ENCODE results near the gene COA1. TPM values are rescaled to one million over a fixed set of nuclear protein-coding genes. Genes with fewer than 3 reads are reported as not detected.
"Not testable (repeated sequence)": the region's sequence is repeated elsewhere in the genome, so short reads cannot be mapped to it uniquely, and the experiment has no call there.

Gene COA1
- total RNA-seq, 3 donors from 2014 or later (not counting 1 experiment from before 2014, with no cell fraction given): 55.0 to 85.3 (median 69.5) TPM

DNA sequence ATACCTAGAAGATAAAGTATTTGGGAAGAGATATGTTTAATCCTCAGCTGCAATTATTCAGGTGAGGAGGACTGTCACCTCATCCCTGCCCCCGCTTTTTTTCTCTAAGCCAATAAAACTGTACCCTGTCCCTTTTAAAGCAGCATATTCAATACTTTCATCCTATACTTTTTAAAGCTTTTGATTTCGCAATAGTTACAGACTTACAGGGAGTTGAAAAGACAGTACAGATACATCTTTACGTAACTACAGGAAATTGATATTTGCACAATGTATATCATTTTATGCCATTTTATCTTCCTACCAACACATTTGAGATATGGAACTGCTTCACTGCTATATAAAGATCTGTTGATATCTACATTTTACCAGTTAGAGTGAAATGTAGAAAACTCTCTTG is 98.8 kb downstream of the COA1 start:
- Mint-ChIP-seq H3K4me3 (peak overlapping the region; percentile 29), H3K4me1 (peaks cover 87 to 90% of the 10 kb centered on the region in 2 donors), H3K27ac (peak overlapping the region; percentile 91 to 95), H3K36me3 (peaks cover 28% of the 10 kb centered on the region), H3K27me3 (ENCODE audit: low read depth in 2 of 2) (no peaks in the 10 kb centered on the region), H3K9me3 (no peaks in the 10 kb centered on the region)
- Histone ChIP-seq H3K36me3 (ENCODE audit: control insufficient read depth, insufficient read depth, low read length) (peaks cover 79% of the 10 kb centered on the region), H3K4me1 (ENCODE audit: control insufficient read depth, insufficient read depth, low read length) (peaks cover 48% of the 10 kb centered on the region), H3K27me3 (ENCODE audit: control insufficient read depth, insufficient read depth, low read length) (no peaks in the 10 kb centered on the region), H3K9me3 (ENCODE audit: control insufficient read depth, insufficient read depth, low read length) (no peaks in the 10 kb centered on the region), H3K27ac (ENCODE audit: low read length) (peak overlapping the region; percentile 54), H3K4me3 (ENCODE audit: low read length) (no peak overlapping the region)
- ATAC-seq (no peak), DNase-seq (no peak)
- intact Hi-C loops (cut with micrococcal nuclease): no loop called here
- TF ChIP-seq, protein P1, sequence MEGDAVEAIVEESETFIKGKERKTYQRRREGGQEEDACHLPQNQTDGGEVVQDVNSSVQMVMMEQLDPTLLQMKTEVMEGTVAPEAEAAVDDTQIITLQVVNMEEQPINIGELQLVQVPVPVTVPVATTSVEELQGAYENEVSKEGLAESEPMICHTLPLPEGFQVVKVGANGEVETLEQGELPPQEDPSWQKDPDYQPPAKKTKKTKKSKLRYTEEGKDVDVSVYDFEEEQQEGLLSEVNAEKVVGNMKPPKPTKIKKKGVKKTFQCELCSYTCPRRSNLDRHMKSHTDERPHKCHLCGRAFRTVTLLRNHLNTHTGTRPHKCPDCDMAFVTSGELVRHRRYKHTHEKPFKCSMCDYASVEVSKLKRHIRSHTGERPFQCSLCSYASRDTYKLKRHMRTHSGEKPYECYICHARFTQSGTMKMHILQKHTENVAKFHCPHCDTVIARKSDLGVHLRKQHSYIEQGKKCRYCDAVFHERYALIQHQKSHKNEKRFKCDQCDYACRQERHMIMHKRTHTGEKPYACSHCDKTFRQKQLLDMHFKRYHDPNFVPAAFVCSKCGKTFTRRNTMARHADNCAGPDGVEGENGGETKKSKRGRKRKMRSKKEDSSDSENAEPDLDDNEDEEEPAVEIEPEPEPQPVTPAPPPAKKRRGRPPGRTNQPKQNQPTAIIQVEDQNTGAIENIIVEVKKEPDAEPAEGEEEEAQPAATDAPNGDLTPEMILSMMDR (IDR thresholded peaks at IDR 0.05): no peak
- WGBS (ENCODE audit: insufficient coverage): 86% methylated on average over 1 of the region's 3 CpGs

DNA sequence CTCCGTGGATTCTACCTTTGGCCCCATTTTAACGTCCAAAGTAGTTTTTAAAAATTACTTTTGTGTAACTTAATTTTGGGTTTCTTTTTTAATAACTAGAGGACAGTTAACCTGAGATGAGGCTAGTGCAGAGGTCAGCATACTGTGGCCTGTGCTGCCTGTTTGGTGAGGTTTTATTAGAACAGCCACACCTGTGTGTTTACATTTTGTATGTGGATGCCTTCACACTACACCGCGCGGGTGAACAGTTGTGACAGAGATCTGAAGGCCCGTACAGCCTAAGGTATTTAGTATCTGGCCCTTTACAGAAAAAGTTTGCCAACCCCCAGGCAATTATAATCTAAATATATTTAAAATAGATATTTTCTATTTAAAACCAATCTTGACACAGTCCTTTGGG is 99.5 kb downstream of the COA1 start:
- Histone ChIP-seq H3K27me3 (ENCODE audit: control insufficient read depth, insufficient read depth, low read length) (no peaks in the 10 kb centered on the region), H3K4me1 (ENCODE audit: control insufficient read depth, insufficient read depth, low read length) (peaks cover 44% of the 10 kb centered on the region), H3K9me3 (ENCODE audit: control insufficient read depth, insufficient read depth, low read length) (no peaks in the 10 kb centered on the region), H3K27ac (ENCODE audit: low read length) (peak overlapping the region; percentile 57), H3K4me3 (ENCODE audit: low read length) (no peak overlapping the region), H3K36me3 (ENCODE audit: control insufficient read depth, insufficient read depth, low read length) (peaks cover 75% of the 10 kb centered on the region)
- TF ChIP-seq, protein P1 (IDR thresholded peaks at IDR 0.05): no peak
- Mint-ChIP-seq H3K4me3 (no peak overlapping the region), H3K9me3 (no peaks in the 10 kb centered on the region), H3K36me3 (peaks cover 30% of the 10 kb centered on the region), H3K27ac (no peak overlapping the region), H3K4me1 (peaks cover 87 to 94% of the 10 kb centered on the region in 2 donors), H3K27me3 (ENCODE audit: low read depth in 2 of 2) (no peaks in the 10 kb centered on the region)
- DNase-seq (no peak), ATAC-seq (no peak)
- intact Hi-C loops (cut with micrococcal nuclease): loop anchor here (5.0 kb wide), 1 partner anchor 67 kb away; no protein-coding TSS in a partner anchor
- 61% methylated on average over 5 of the region's 6 CpGs for WGBS (ENCODE audit: insufficient coverage)

DNA sequence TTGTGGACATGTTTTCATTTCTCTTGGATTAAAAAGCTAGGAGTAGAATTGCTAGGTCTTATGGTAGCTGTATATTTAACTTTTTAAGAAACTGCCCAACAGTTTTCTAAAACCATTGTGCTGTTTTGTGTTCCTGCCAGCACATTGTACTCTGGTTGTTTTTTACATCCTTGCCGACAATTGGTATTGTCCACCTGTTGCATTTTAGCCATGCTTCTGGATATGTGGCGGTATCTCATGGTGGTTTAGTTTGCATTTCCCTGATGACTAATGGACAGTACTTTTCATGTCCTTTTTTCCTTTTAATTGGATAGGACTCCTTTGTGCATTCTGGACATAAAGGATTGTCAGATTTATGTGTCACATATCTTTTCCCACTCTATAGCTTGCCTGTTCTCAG is 100.9 kb downstream of the COA1 start:
- Mint-ChIP-seq H3K4me1 (peaks cover 82 to 90% of the 10 kb centered on the region in 2 donors), H3K9me3 (no peaks in the 10 kb centered on the region), H3K36me3 (peaks cover 38% of the 10 kb centered on the region), H3K27me3 (ENCODE audit: low read depth in 2 of 2) (no peaks in the 10 kb centered on the region), H3K27ac (no peak overlapping the region), H3K4me3 (peak overlapping the region; percentile 17)
- no peak overlapping the region for H3K4me3 ChIP-seq (ENCODE audit: low read length)
- peaks cover 36% of the 10 kb centered on the region for H3K4me1 ChIP-seq (ENCODE audit: control insufficient read depth, insufficient read depth, low read length)
- peaks cover 80% of the 10 kb centered on the region for H3K36me3 ChIP-seq (ENCODE audit: control insufficient read depth, insufficient read depth, low read length)
- WGBS (ENCODE audit: insufficient coverage): 90% methylated on average over 2 of the region's 2 CpGs
- intact Hi-C loops (cut with micrococcal nuclease): loop anchor here (5.0 kb wide), 1 partner anchor 69 kb away; no protein-coding TSS in a partner anchor
- TF ChIP-seq, protein P1 (IDR thresholded peaks at IDR 0.05): no peak
- no peak for ATAC-seq
- H3K27me3 ChIP-seq (ENCODE audit: control insufficient read depth, insufficient read depth, low read length): no peaks in the 10 kb centered on the region
- no peak overlapping the region for H3K27ac ChIP-seq (ENCODE audit: low read length)
- H3K9me3 ChIP-seq (ENCODE audit: control insufficient read depth, insufficient read depth, low read length): no peaks in the 10 kb centered on the region
- no peak for DNase-seq

DNA sequence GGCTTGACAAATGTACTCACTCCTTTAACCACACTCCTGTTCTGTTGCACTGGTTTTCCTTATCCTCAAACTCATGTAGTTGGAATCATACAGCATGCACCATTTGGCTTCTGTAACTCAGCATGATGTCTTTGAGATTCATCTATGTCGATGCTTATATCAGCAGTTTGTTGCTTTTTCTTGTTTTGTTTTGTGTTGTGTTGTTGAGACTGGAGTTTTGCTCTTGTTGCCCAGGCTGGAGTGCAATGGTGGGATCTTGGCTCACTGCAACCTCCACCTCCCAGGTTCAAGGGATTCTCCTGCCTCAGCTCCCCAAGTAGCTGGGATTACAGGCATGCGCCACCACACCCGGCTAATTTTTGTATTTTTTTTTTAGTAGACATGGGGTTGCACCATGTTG is 101.5 kb downstream of the COA1 start:
- DNase-seq; ATAC-seq; H3K9me3 ChIP-seq (ENCODE audit: control insufficient read depth, insufficient read depth, low read length); H3K27me3 ChIP-seq (ENCODE audit: control insufficient read depth, insufficient read depth, low read length); H3K9me3 Mint-ChIP-seq; H3K27me3 Mint-ChIP-seq (ENCODE audit: low read depth in 2 of 2); H3K4me3 ChIP-seq (ENCODE audit: low read length); H3K27ac Mint-ChIP-seq: not testable (repeated sequence)
- H3K4me1 ChIP-seq (ENCODE audit: control insufficient read depth, insufficient read depth, low read length): peaks cover 34% of the 10 kb centered on the region
- H3K36me3 Mint-ChIP-seq: peaks cover 38% of the 10 kb centered on the region
- 93% methylated on average over 2 of the region's 3 CpGs for WGBS (ENCODE audit: insufficient coverage)
- peak overlapping the region; percentile 1 for H3K27ac ChIP-seq (ENCODE audit: low read length)
- peak overlapping the region; percentile 49 for H3K4me3 Mint-ChIP-seq
- intact Hi-C loops (cut with micrococcal nuclease): loop anchor here (5.0 kb wide), 1 partner anchor 70 kb away; no protein-coding TSS in a partner anchor
- H3K36me3 ChIP-seq (ENCODE audit: control insufficient read depth, insufficient read depth, low read length): peaks cover 79% of the 10 kb centered on the region
- H3K4me1 Mint-ChIP-seq: peaks cover 80 to 88% of the 10 kb centered on the region in 2 donors

Data from natural killer cell (primary cell).